AG04449 (cell line): Measurements from ENCODE around the gene ISM2.

ENCODE experiments used
- CTCF ChIA-PET: fragments of 350-600 bp; formaldehyde crosslinking; extraction: SDS; loops from one replicate; lab custom pipeline; 2021; ENCODE audit warnings: antibody characterized with exemption; lab: Yijun Ruan, JAX
- POLR2A ChIA-PET: fragments of 400-600, 350-600 bp; formaldehyde crosslinking; extraction: SDS; loops from one replicate; lab custom pipeline; 2020; ENCODE audit warnings: antibody characterized with exemption, inconsistent platforms; lab: Yijun Ruan, JAX
- DNase-seq: peaks from one replicate; pipeline ENCODE4 v3.0.0-alpha.2; 2010; ENCODE audit warnings: low read depth, low spot score
- H3K4me3 ChIP-seq: 2 replicates; pipeline ENCODE4 v1.5.1; 2011; ENCODE audit warnings: low read depth, mild to moderate bottlenecking, control low read depth, low read length
- CTCF ChIP-seq: IDR thresholded peaks from one replicate; pipeline ENCODE4 v1.5.1; 2011; ENCODE audit warnings: mild to moderate bottlenecking, moderate library complexity, low read length, control low read depth, inconsistent platforms; ENCODE audit not compliant: insufficient read depth; ENCODE audit errors: missing control alignments

ISM2 gene

GRCh38 chr14:77457115-77457521 is 41.5 kb downstream of the ISM2 start:
- no peak for TF ChIP-seq CTCF
- no peak for DNase-seq
- CTCF ChIA-PET, result interaction anchor here (3.6 kb wide), 1 partner anchor 95 kb away, joined by 43 read pairs; no protein-coding TSS in a partner anchor
- POLR2A ChIA-PET, result interaction anchor here (0.7 to 1.1 kb wide), 2 partner anchors 9 to 136 kb away, joined by 3 to 6 read pairs; partner anchors contain the start of genes GSTZ1 and POMT2
- H3K4me3 ChIP-seq, result peak overlapping the region; percentile 88

DNA sequence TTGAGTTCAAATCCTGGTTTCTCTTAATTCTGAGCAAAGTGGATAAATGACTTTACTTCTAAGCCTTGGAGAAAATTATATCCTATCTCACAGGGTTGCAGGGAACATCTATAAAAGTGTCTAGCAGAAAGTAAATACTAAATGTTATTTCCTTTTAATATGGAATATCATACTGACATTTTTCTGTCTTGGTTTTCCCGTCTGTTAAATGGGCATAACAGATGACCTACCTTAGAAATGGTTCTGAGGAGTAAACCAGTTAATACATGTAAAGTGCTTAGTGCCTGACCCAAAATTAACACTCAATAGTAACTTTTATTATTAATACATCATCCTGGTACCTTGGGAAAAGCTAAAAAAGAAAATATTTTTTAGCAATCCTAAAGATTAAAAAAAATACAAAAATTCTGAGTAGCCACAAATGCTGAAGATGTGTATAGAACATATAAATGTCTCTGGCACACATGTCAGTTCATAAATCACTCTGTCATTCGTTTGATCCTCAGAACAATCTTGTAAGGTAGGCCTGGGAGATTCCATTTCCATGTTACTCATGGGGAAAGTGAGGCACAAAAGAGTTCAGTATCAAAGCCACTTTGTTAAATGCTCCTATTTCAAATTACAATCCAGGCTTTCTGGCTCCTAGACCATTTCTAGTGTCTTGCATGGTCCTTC is 42.5 kb downstream of the ISM2 start:
- peak overlapping the region; percentile 88 for H3K4me3 ChIP-seq
- ChIA-PET POLR2A (no interaction called here), CTCF (no interaction called here)
- no peak for TF ChIP-seq CTCF
- no peak for DNase-seq

DNA sequence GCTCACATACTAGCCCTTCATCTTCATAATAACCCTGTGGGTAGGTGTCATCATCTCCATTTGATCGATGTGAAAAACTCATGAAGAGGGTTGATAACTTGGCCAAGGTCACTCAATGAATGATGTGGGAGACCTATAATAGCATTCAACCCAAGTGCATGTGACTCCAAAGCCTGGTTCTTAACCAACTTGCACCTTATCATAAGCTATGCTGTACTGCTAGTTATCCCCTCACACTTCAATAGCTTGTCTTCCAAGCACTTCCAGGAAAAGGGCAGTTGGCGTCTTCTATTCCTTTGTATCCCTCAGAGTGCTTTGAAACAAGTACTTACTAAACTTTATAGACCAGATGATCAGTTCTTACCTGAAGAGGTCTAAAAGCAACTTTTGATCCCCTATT is 56.4 kb downstream of the ISM2 start:
- no peak for DNase-seq
- ChIA-PET POLR2A (no interaction called here), CTCF (interaction anchor here (1.3 kb wide), 1 partner anchor 17 kb away, joined by 4 read pairs; no protein-coding TSS in a partner anchor)
- no peak for TF ChIP-seq CTCF
- H3K4me3 ChIP-seq, result no peak overlapping the region

GRCh38 chr14:77439861-77440260 is 58.8 kb downstream of the ISM2 start:
- H3K4me3 ChIP-seq, result no peak overlapping the region
- CTCF ChIA-PET, result interaction anchor here (1.9 kb wide), 1 partner anchor 111 kb away, joined by 7 read pairs; no protein-coding TSS in a partner anchor
- no peak for TF ChIP-seq CTCF
- POLR2A ChIA-PET, result no interaction called here
- no peak for DNase-seq

- no peak for DNase-seq
- CTCF ChIA-PET, result interaction anchor here (1.9 to 2.8 kb wide), 2 partner anchors 20 to 112 kb away, joined by 7 to 10 read pairs; no protein-coding TSS in a partner anchor
- no peak overlapping the region for H3K4me3 ChIP-seq
- POLR2A ChIA-PET, result no interaction called here
- no peak for TF ChIP-seq CTCF
Observed at GRCh38 chr14:77438596-77438995, 60.0 kb downstream of the ISM2 start.

DNA sequence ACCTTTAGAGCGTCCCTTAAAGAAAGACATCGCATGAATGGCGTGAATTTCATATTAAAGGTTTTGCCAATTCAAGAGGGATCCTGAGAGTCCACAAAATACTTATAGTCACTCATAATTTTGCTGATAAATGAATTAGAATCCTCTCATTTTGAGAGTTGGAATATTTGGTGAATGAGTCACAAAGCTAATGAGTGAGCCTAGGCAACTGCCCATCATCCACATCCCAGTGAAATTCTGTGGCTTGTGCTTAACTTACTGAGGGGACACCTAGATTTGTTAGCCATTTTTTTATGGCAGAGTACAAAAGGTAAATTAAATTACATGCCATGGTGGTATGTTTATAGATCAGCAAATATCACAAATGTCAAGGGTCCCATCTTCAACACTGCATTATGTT is 62.6 kb downstream of the ISM2 start:
- CTCF ChIA-PET, result no interaction called here

More for the DNA sequence above, 62.6 kb downstream of the ISM2 start:
- H3K4me3 ChIP-seq, result no peak overlapping the region
- no peak for TF ChIP-seq CTCF
- no peak for DNase-seq
- POLR2A ChIA-PET, result no interaction called here
